GM21515 (cell line): ENCODE data around the gene MAP7D3.
A peak's percentile ranks its signal among the peaks of the same experiment; 100 is the strongest.
"Not testable (repeated sequence)": the region's sequence is repeated elsewhere in the genome, so short reads cannot be mapped to it uniquely, and the experiment has no call there.

ENCODE experiments used
- ATAC-seq: cut with Tn5 transposase; IDR thresholded peaks from one replicate; pipeline ENCODE4 v1.9.1; 2021; ENCODE audit not compliant: unreplicated experiment

MAP7D3 gene

GRCh38 chrX:136250191-136251040 lies 784 bp downstream of the MAP7D3 start:
- ATAC-seq = peak; percentile 34

GRCh38 chrX:136246201-136246600 lies 5.0 kb downstream of the MAP7D3 start:
- no peak for ATAC-seq

GRCh38 chrX:136237849-136238248 lies 13.4 kb downstream of the MAP7D3 start:
- not testable (repeated sequence) for ATAC-seq

- no peak for ATAC-seq
These were observed 14.1 kb downstream of the MAP7D3 start for GRCh38 chrX:136237074-136237473.

- ATAC-seq = peak; percentile 54
These were observed 22.4 kb downstream of the MAP7D3 start for GRCh38 chrX:136228839-136229207.

GRCh38 chrX:136227948-136228838 lies 23.0 kb downstream of the MAP7D3 start:
- peak; percentile 61 for ATAC-seq

- ATAC-seq = no peak
These were observed 24.1 kb downstream of the MAP7D3 start for GRCh38 chrX:136227074-136227473.

GRCh38 chrX:136221851-136222513 lies 29.2 kb downstream of the MAP7D3 start:
- no peak for ATAC-seq

GRCh38 chrX:136220951-136221350 lies 30.2 kb downstream of the MAP7D3 start:
- ATAC-seq = no peak

GRCh38 chrX:136220540-136220939 lies 30.7 kb downstream of the MAP7D3 start:
- no peak for ATAC-seq

- ATAC-seq = no peak
These were observed 31.3 kb downstream of the MAP7D3 start for GRCh38 chrX:136219893-136220292.

- no peak for ATAC-seq
These were observed 35.6 kb downstream of the MAP7D3 start for GRCh38 chrX:136215559-136215958.

- ATAC-seq = no peak
These were observed 36.6 kb downstream of the MAP7D3 start for GRCh38 chrX:136214551-136214950.

- ATAC-seq = no peak
These were observed 38.6 kb downstream of the MAP7D3 start for GRCh38 chrX:136212557-136213111.

- ATAC-seq = no peak
These were observed 39.2 kb downstream of the MAP7D3 start for GRCh38 chrX:136211766-136212556.

GRCh38 chrX:136210806-136211205 lies 40.4 kb downstream of the MAP7D3 start:
- no peak for ATAC-seq

GRCh38 chrX:136210243-136210642 lies 41.0 kb downstream of the MAP7D3 start:
- ATAC-seq = no peak

GRCh38 chrX:136209751-136210150 lies 41.4 kb downstream of the MAP7D3 start:
- ATAC-seq = no peak

- no peak for ATAC-seq
These were observed 42.0 kb downstream of the MAP7D3 start for GRCh38 chrX:136209016-136209738.

GRCh38 chrX:136207546-136207945 lies 43.7 kb downstream of the MAP7D3 start:
- ATAC-seq = no peak
